Trophoblast cell (in vitro differentiated cells and primary cell): ENCODE results near the gene ADRA2B.

ENCODE experiments used
- DNase-seq, 2 donors: peaks; one replicate each; pipeline ENCODE4 v3.0.0-alpha.2; 2016
- H2AFZ ChIP-seq: 2 replicates; pipeline ENCODE4 v1.6.1; 2013; ENCODE audit warnings: low read length, moderate library complexity, mild to moderate bottlenecking; ENCODE audit not compliant: insufficient read depth, poor library complexity
- H2AK5ac ChIP-seq: 2 replicates; pipeline ENCODE4 v1.6.1; 2013; ENCODE audit warnings: mild to moderate bottlenecking, low read length
- H2BK120ac ChIP-seq: 2 replicates; pipeline ENCODE4 v1.6.1; 2013; ENCODE audit warnings: low read length, mild to moderate bottlenecking, moderate library complexity; ENCODE audit not compliant: insufficient read depth, poor library complexity
- H2BK12ac ChIP-seq: 2 replicates; pipeline ENCODE4 v1.6.1; 2013; ENCODE audit warnings: mild to moderate bottlenecking, low read length, moderate library complexity
- H2BK5ac ChIP-seq: 2 replicates; pipeline ENCODE4 v1.6.1; 2013; ENCODE audit warnings: low read length, low read depth, moderate library complexity, mild to moderate bottlenecking; ENCODE audit not compliant: poor library complexity
- H3K14ac ChIP-seq: 2 replicates; pipeline ENCODE4 v1.6.1; 2013; ENCODE audit warnings: mild to moderate bottlenecking, low read length
- H3K18ac ChIP-seq: 2 replicates; pipeline ENCODE4 v1.6.1; 2013; ENCODE audit warnings: mild to moderate bottlenecking, low read length
- H3K23ac ChIP-seq: 2 replicates; pipeline ENCODE4 v1.6.1; 2013; ENCODE audit warnings: low read length
- H3K27ac ChIP-seq: 2 replicates; pipeline ENCODE4 v1.5.1; 2013; ENCODE audit warnings: low read depth, mild to moderate bottlenecking, inconsistent platforms, low read length, moderate library complexity
- H3K27me3 ChIP-seq: 2 replicates; pipeline ENCODE4 v1.6.1; 2013; ENCODE audit warnings: inconsistent platforms, mild to moderate bottlenecking, low read length, moderate library complexity; ENCODE audit not compliant: insufficient read depth
- H3K36me3 ChIP-seq, 2 experiments: 1 replicate in 1 of 2; 2 replicates in 1 of 2; pipeline ENCODE4 v1.6.1; 2013; ENCODE audit warnings: low read length in 2 of 2, mild to moderate bottlenecking in 2 of 2, moderate library complexity in 1 of 2; ENCODE audit not compliant: insufficient read depth in 2 of 2, control insufficient read depth in 1 of 2
- H3K4ac ChIP-seq: 2 replicates; pipeline ENCODE4 v1.6.1; 2013; ENCODE audit warnings: low read depth, mild to moderate bottlenecking, low read length, moderate library complexity
- H3K4me1 ChIP-seq, 2 experiments: 1 replicate in 1 of 2; 2 replicates in 1 of 2; pipeline ENCODE4 v1.6.1; 2013; ENCODE audit warnings: low read length in 2 of 2, mild to moderate bottlenecking in 2 of 2, moderate library complexity in 1 of 2; ENCODE audit not compliant: insufficient read depth in 2 of 2, control insufficient read depth in 1 of 2
- H3K4me2 ChIP-seq: 2 replicates; pipeline ENCODE4 v1.6.1; 2013; ENCODE audit warnings: inconsistent platforms, mild to moderate bottlenecking, low read length, moderate library complexity
- H3K4me3 ChIP-seq: 2 replicates; pipeline ENCODE4 v1.5.1; 2013; ENCODE audit warnings: mild to moderate bottlenecking, low read depth, low read length, inconsistent platforms
- H3K79me1 ChIP-seq: one replicate; pipeline ENCODE4 v1.6.1; 2013; ENCODE audit warnings: low read length
- H3K79me2 ChIP-seq: 2 replicates; pipeline ENCODE4 v1.6.1; 2013; ENCODE audit warnings: low read length, mild to moderate bottlenecking; ENCODE audit not compliant: control insufficient read depth, insufficient read depth, poor library complexity
- H3K9ac ChIP-seq: 2 replicates; pipeline ENCODE4 v1.6.1; 2013; ENCODE audit warnings: mild to moderate bottlenecking, low read length
- H3K9me3 ChIP-seq: 2 replicates; pipeline ENCODE4 v1.6.1; 2013; ENCODE audit warnings: low read depth, mild to moderate bottlenecking, control low read depth, inconsistent platforms, low read length; ENCODE audit not compliant: insufficient read depth
- H4K12ac ChIP-seq: 2 replicates; pipeline ENCODE4 v1.6.1; 2013; ENCODE audit warnings: low read depth, mild to moderate bottlenecking, low read length, moderate library complexity
- H4K8ac ChIP-seq: 2 replicates; pipeline ENCODE4 v1.6.1; 2013; ENCODE audit warnings: low read depth, mild to moderate bottlenecking, low read length, moderate library complexity
- H4K91ac ChIP-seq: one replicate; pipeline ENCODE4 v1.6.1; 2013; ENCODE audit warnings: low read depth, mild to moderate bottlenecking, low read length, moderate library complexity
- WGBS: extraction: QIAGEN DNeasy Blood & Tissue Kit; methylation state at CpG from one replicate; pipeline ENCODE4 v1.1.7; 2013; ENCODE audit warnings: missing lambda C conversion rate; ENCODE audit not compliant: insufficient read length, insufficient coverage; ENCODE audit errors: extremely low coverage; 5-methylcytosine and 5-hydroxymethylcytosine counted together

Gene ADRA2B

DNA sequence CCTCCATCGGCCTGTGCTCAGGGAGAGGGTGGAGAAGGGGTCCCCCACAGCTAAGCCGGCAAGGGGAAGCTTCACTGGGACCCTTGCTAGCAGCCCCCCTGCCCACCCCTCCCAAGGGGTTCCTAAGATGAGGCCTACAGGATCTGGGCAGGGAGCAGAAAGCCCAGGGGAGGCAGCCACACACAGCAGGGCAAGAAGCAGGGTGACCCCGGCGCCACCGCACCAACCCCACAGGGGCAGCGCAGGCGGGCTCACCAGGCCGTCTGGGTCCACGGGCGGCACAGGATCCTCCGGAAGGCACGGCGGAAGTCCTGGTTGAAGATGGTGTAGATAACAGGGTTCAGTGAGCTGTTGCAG lies 1.8 kb downstream of the ADRA2B start:
- H3K14ac ChIP-seq: no peak overlapping the region
- no CpG with 5 or more reads among the region's 13 CpGs for WGBS
- H3K4ac ChIP-seq: no peak overlapping the region
- peaks cover 12% of the 10 kb centered on the region for H3K9me3 ChIP-seq
- no peaks in the 10 kb centered on the region for H3K79me1 ChIP-seq
- H3K9ac ChIP-seq: no peak overlapping the region
- H3K23ac ChIP-seq: no peak overlapping the region
- H2BK5ac ChIP-seq: no peak overlapping the region
- H4K91ac ChIP-seq: no peak overlapping the region
- H3K79me2 ChIP-seq: no peaks in the 10 kb centered on the region
- H4K8ac ChIP-seq: no peak overlapping the region
- no peak for DNase-seq
- H2BK12ac ChIP-seq: no peak overlapping the region
- no peaks in the 10 kb centered on the region for H3K36me3 ChIP-seq
- no peak overlapping the region for H3K18ac ChIP-seq
- peaks cover 6 to 11% of the 10 kb centered on the region in 2 experiments for H3K4me1 ChIP-seq
- no peak overlapping the region for H4K12ac ChIP-seq
- no peak overlapping the region for H3K27ac ChIP-seq
- H2AFZ ChIP-seq: no peak overlapping the region
- peaks cover 5% of the 10 kb centered on the region for H3K27me3 ChIP-seq
- no peak overlapping the region for H3K4me3 ChIP-seq
- no peak overlapping the region for H2AK5ac ChIP-seq
- no peak overlapping the region for H2BK120ac ChIP-seq
- no peak overlapping the region for H3K4me2 ChIP-seq

DNA sequence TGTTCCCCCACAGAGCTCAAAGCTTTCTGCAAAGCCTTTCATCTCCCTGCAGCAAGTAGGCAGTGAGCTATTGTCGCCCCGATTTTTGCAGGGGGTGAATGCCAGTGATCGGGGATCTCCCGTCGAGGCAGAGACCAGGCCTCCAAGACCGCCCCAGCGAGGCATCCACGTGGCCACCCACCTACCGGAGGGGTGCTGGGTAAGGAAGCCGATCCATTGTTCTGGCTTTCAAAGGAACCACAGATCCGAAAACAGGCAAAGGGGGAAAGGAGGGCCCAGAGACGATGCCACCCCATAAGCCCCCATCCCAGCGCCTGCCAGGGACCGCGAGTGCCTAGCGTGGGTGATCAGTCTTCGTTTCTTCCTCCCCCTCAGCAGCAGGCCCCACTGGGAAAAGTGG lies 2.4 kb downstream of the ADRA2B start:
- no peak overlapping the region for H2BK120ac ChIP-seq
- peaks cover 7 to 11% of the 10 kb centered on the region in 2 experiments for H3K4me1 ChIP-seq
- H3K79me2 ChIP-seq: no peaks in the 10 kb centered on the region
- no peak overlapping the region for H4K12ac ChIP-seq
- no CpG with 5 or more reads among the region's 17 CpGs for WGBS
- peaks cover 5% of the 10 kb centered on the region for H3K27me3 ChIP-seq
- no peak overlapping the region for H3K4ac ChIP-seq
- H2BK12ac ChIP-seq: no peak overlapping the region
- no peak overlapping the region for H2AFZ ChIP-seq
- H3K9ac ChIP-seq: no peak overlapping the region
- H2BK5ac ChIP-seq: no peak overlapping the region
- H3K79me1 ChIP-seq: peaks cover 1% of the 10 kb centered on the region
- no peak for DNase-seq
- no peak overlapping the region for H3K14ac ChIP-seq
- H3K18ac ChIP-seq: no peak overlapping the region
- H3K9me3 ChIP-seq: peaks cover 12% of the 10 kb centered on the region
- H2AK5ac ChIP-seq: no peak overlapping the region
- no peaks in the 10 kb centered on the region for H3K36me3 ChIP-seq
- H4K91ac ChIP-seq: no peak overlapping the region
- no peak overlapping the region for H3K23ac ChIP-seq
- no peak overlapping the region for H4K8ac ChIP-seq
- H3K27ac ChIP-seq: no peak overlapping the region
- no peak overlapping the region for H3K4me3 ChIP-seq
- H3K4me2 ChIP-seq: no peak overlapping the region

DNA sequence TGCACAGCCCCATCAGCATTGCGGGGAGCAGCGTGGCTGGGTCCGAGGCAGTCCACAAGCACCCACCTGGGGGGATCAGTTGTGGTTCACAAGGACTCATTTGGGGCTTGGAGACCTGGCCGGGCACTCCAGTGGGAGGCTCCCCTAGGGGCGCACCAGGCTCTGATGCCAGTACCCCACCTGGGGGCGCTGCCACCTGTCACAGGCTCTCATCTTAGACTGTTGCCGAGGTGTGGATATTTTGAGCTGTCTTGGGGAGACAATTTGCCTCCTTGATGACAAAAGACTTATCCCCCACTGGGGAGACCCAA lies 3.0 kb downstream of the ADRA2B start:
- no peak for DNase-seq
- Histone ChIP-seq H3K79me2 (no peaks in the 10 kb centered on the region), H2AFZ (no peak overlapping the region), H3K14ac (no peak overlapping the region), H3K4me1 (peaks cover 13 to 18% of the 10 kb centered on the region in 2 experiments), H3K4me3 (no peak overlapping the region), H3K27ac (no peak overlapping the region), H3K4ac (no peak overlapping the region), H4K91ac (no peak overlapping the region), H3K9me3 (peaks cover 12% of the 10 kb centered on the region), H3K36me3 (no peaks in the 10 kb centered on the region), H2BK5ac (no peak overlapping the region), H3K9ac (no peak overlapping the region), H2BK12ac (no peak overlapping the region), H2BK120ac (no peak overlapping the region), H2AK5ac (no peak overlapping the region), H3K79me1 (peaks cover 5% of the 10 kb centered on the region), H3K18ac (no peak overlapping the region), H3K4me2 (no peak overlapping the region), H3K27me3 (peaks cover 5% of the 10 kb centered on the region), H3K23ac (no peak overlapping the region), H4K8ac (no peak overlapping the region), H4K12ac (no peak overlapping the region)
- no CpG with 5 or more reads among the region's 7 CpGs for WGBS

DNA sequence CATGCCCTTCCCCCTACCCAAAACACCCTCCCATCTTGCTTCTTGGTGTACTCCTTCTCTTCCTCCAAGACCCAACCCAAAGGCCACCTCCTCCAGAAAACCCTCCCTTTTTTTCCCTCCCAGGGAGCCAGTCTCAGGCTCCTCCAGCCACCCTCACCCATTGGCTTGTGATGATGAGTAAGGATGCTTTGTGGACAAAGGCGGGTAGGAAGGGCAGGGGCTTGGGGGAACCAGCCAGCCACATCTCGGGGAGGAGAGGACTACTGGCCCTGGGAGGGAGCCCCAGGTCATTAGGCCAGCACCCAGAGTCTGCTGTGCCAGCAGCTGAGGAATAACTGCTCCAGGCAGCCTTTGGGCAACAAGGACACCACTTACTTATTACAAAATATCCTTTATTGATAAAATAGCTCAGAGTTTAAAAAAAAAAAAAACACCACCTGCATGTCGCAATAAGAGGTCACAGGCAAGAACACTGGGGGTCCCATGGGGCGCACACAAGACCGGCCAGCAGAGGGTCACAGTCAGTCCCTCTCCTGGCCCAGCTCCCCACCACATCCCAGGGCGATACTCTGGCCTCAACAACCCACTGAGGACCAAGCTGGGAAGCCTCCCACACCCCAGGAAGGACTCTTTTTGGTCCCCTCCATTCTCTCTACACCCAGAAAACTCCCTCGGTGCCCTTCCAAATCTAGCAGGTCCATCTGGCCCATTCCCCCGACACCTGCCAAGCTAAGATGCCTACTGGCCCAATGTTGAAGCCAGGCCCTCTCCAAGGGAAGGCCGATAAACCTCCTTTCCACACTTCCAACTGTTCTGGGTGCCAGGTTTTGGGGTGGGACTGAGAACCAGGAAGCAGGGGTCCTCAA lies 3.6 kb downstream of the ADRA2B start:
- H4K8ac ChIP-seq: no peak overlapping the region
- H2AK5ac ChIP-seq: no peak overlapping the region
- no peak overlapping the region for H3K9ac ChIP-seq
- no peak overlapping the region for H3K4me3 ChIP-seq
- H3K4ac ChIP-seq: no peak overlapping the region
- H3K27ac ChIP-seq: no peak overlapping the region
- peaks cover 5% of the 10 kb centered on the region for H3K79me1 ChIP-seq
- H4K91ac ChIP-seq: no peak overlapping the region
- H3K4me1 ChIP-seq: peaks cover 15 to 17% of the 10 kb centered on the region in 2 experiments
- no peak overlapping the region for H2BK5ac ChIP-seq
- DNase-seq: no peak
- peaks cover 5% of the 10 kb centered on the region for H3K27me3 ChIP-seq
- H4K12ac ChIP-seq: no peak overlapping the region
- no peaks in the 10 kb centered on the region for H3K36me3 ChIP-seq
- H2BK12ac ChIP-seq: no peak overlapping the region
- no peak overlapping the region for H2AFZ ChIP-seq
- H3K9me3 ChIP-seq: peaks cover 12% of the 10 kb centered on the region
- no peak overlapping the region for H3K23ac ChIP-seq
- no peak overlapping the region for H2BK120ac ChIP-seq
- no peaks in the 10 kb centered on the region for H3K79me2 ChIP-seq
- H3K4me2 ChIP-seq: no peak overlapping the region
- WGBS: no CpG with 5 or more reads among the region's 9 CpGs
- H3K18ac ChIP-seq: no peak overlapping the region
- H3K14ac ChIP-seq: no peak overlapping the region
